ENCODE results near the gene C19orf81.
"Not testable (repeated sequence)": the region's sequence is repeated elsewhere in the genome, so short reads cannot be mapped to it uniquely, and the experiment has no call there.

Gene C19orf81

GRCh38 chr19:50649433-50650391 lies at the start of gene C19orf81:
TSS of gene C19orf81 (plus strand) at chr19:50649445. CDS start at chr19:50649445, 0 bp downstream.
- no peak for DNase-seq

DNA sequence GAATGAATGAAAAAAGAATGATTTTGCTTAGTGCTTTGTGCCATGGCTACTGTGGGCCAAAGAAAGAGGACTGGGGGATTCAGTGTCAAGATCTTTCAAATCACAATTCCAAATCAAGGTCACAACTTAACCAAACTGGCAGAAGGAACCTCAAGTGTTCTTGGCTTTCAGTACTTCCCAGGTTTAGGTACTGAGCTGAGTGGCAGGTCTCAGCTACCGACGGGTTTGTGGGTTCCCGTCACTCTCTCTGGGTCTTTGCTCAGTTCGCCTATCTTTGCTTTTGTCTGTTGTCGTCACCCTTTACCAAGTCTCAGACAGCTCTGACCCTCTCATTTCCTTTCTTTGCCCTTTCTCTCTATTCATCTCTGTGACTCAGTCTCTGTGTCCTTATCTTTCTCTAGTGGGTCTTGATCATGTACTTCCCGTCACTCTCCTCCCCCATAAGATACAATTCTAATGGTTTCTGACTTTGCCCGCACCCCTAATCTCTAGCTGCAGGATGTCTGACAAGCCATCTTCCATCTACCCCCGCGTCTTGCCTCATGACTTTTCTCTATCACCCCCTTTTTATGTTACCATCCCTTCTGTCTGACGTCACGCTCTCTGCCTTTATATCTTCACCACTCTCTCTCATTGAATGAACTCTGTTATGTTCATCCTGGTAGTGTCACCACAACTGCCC lies 47.7 kb upstream of the C19orf81 start:
- no peak for DNase-seq

GRCh38 chr19:50602089-50602422 lies 47.2 kb upstream of the C19orf81 start:
- DNase-seq = no peak

DNA sequence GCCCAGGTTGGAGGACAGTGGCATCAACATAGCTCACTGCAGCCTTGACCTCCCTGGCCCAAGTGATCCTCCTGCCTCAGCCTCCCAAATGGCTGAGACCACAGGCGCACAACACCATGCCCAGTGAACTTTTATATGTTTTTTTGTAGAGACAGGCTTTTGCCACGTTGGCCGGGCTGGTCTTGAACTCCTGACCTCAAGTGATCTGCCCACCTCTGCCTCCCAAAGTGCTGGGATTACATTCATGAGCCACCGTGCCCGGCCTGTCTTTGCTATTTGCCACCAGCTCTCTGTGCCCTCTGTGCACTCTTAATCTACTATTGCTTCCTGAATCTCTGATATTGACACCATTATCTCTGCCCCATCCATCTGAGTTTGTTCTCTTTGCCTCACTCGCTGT lies 46.7 kb upstream of the C19orf81 start:
- no peak for DNase-seq

- DNase-seq = no peak
These were observed 46.3 kb upstream of the C19orf81 start for GRCh38 chr19:50602935-50603334.

DNA sequence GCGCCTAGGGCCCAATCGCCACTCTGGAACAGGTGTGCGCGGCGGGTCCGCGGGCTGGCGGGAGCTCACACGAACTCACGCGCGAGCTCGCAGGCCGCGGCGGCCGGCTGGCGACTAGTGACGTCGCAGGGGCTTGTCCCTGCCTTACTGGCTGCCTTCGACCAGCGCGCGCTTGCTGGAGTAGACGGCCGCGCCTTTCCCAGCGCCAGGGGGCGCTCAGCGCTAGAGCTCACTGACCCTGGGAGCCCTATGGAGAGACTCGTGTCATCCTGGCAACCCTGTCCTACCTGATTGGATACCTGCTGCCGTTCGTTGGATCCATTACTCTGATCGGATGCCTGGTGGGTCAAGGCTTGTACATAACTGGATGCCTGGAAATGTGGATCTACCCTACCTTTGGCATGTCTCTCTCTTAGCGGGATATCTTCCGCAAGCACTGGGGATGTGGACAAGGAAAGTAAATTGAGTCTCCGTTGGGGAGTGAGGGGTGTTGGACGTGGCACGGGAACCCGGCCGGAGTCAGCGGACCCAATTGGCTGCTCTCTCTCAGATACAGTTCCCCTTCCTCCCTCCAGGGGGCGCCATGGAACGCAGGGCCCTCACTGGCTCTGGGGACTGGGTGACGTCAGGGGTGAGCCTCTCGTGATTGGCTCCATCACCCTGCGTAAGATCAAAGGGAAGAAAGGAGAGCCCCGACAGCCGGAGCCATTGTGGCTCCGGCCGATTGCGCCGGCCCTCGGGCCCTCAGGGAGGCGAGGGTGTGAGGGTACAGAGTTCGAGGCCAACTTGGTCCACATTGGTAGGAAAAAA lies 44.8 kb upstream of the C19orf81 start:
- not testable (repeated sequence) for DNase-seq

- not testable (repeated sequence) for DNase-seq
These were observed 43.0 kb upstream of the C19orf81 start for GRCh38 chr19:50606059-50606836.

- DNase-seq = no peak
These were observed 41.9 kb upstream of the C19orf81 start for GRCh38 chr19:50607388-50607787.

DNA sequence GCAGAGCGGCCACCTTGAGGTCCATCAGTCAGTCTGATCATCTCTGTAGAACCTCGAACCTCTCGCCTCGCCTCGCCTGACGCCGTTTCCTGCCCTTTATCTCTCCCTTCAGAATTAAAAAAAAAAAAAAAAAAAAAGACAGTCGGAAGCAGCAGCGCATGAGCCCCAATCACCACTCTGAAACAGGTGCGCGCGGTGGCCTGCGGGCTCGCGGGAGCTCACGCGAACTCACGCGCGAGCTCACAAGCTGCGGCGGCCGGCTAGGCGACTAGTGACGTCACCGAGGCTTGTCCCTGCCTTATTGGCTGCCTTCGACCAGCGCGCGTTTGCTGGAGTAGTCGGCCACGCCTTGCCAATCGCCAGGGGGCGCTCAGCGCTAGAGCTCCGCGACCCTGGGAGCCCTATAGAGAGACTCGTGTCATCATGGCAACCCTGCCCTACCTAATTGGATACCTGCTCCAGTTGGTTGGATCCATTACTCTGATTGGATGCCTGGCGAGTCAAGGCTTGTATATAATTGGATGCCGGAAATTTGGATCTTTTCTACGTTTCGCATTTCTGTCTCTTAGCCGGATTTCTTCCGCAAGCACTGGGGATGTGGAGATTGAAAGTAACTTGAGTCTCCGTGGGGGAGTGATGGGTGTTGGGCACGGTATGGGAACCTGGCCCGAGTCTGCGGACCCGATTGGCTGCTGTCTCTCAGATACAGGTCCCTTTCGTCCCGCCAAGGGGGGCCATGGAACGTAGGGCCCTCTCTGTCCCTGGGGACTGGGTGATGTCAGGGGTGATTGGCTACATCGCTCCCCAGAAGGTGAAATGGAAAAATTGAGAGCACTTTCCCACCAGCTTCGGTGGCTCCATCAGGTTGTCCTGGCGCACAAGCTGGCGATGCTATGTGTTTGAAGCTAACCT lies 41.1 kb upstream of the C19orf81 start:
- DNase-seq = peak; percentile 35

DNA sequence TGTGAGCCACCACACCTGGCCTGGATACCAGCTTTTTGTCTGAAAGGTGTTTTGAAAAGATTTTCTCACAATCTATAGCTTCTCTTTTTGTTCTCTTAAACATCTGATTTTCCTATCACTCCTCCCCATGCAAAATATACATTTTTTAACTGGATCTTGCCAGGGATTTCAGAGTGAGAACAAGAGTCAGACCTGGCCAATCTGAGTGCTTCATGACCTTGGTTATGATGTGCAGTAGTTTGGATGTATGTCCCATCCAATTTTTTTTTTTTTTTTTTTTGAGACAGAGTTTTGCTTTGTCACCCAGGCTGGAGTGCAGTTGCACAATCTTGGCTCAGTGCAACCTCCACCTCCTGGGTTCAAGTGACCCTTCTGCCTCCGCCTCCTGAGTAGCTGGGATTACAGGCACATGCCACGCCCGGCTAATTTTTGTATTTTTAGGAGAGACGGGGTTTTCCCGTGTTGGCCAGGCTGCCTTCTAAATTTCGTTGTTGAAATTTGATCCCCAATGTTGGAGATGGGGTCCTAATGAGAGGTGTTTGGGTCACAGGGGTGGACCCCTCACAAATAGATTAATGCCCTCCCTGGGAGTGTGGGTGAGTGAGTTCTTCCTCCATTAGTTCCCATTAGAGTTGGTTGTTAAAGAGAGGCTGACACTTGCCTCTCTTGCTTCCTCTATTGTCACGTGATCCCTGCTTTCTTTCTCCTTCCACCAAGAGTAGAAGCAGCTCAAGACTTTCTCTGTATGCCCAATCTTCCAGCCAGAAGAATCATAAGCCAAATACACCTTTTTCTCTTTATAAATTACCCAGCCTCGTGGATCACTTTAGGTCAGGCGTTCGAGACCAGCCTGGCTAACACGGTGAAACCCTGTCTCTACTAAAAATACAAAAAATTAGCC lies 36.5 kb upstream of the C19orf81 start:
- not testable (repeated sequence) for DNase-seq

DNA sequence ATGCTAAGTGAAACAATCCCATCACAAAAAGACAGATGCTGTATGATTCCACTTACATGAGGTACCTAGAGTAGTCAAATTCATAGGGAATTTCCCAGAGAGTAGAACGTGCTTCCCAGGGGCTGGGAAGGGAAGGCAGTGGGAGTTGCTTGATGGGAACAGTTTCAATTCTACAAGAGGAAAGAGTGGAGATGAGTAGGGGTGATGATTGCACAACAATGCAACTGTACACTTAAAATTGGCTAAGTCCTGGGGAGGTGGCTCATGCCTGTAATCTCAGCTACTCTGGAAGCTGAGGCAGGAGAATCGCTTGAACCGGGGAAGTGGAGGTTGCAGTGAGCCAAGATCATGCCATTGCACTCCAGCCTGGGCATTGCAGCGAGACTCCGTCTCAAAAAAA lies 30.9 kb upstream of the C19orf81 start:
- not testable (repeated sequence) for DNase-seq

- not testable (repeated sequence) for DNase-seq
These were observed 30.1 kb upstream of the C19orf81 start for GRCh38 chr19:50619184-50619583.

DNA sequence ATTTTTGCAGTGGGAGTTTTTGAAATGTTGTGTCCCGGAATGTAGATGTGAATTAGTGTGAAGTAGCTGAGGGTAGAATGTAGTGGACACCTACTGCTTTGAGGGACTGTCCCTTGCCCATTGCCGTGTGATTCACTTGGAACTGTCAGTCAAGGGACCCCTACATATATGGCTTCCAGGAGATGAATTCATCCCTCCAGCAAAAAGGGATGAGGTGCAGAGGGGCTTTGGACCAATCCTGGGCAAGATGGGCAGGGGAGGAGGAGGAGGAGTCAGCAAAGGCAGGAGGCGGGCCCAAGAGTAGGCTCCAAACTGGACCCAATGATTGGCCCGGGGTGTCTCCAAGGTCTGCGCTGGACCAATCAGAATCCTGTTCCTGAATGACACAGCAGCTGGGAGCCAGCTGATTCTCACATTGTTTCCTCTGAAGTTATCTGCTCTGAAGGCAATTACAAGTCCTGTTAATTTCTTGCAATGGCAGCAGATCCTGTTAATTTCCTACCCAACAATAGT lies 28.8 kb upstream of the C19orf81 start:
- DNase-seq = not testable (repeated sequence)

GRCh38 chr19:50624949-50625600 lies 24.2 kb upstream of the C19orf81 start:
- DNase-seq = no peak

GRCh38 chr19:50626011-50626410 lies 23.2 kb upstream of the C19orf81 start:
- DNase-seq = no peak

DNA sequence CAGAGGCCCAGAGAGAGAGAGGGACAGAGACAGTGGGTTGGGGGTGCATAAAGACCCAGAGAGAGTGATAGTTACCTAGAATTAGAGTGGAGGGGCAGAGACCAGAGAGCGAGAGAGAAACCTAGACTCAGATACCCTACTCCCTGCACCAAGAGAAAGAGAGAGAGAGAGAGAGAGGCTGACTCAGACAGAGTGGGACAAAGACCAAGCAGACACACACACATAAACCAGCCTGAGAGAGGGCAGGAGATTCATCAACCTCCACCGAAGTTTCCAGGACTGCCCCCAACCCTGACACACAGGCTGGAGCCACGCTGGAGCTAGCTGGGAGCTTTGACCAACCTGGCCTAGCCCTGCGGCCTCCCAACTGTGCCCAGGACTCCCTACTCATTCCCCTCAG lies 22.4 kb upstream of the C19orf81 start:
- no peak for DNase-seq

DNA sequence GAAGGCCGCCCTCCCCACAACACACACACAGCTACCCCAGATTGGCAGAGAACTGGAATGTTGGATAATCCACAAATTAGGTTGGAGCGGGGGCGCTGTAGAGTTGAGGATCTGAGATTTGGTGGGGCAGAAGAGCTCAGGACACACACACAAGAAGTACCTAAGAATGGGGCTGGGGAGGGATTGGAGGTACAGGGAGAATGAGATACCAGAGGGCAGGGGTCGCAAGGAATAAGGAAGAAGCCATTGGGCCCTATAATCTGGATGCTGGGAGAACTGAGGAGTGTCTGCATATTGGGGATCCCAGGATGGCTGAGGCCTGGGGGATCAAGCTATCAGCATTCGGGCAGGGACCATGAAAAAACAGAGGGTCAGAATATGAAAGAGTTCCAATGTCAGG lies 21.1 kb upstream of the C19orf81 start:
- no peak for DNase-seq

DNA sequence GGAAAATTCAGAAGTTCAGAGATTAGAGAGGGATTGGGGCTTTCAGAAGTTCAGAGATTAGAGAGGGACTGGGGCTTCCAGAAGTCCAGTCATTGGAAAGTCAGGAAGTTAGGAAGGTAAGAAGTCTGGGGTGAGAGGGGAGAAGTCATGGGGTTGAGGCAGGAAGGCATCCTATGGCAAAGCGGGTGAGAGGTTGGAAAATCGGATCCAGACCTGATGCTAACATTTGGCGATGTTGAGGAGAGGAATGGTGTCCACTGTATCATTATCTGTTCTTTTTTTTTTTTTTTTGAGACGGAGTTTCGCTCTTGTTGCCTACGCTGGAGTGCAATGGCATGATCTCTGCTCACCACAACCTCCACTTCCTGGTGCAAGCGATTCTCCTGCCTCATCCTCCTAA lies 20.7 kb upstream of the C19orf81 start:
- DNase-seq = no peak

GRCh38 chr19:50629194-50629593 lies 20.1 kb upstream of the C19orf81 start:
- DNase-seq = no peak

Data from GOT3 (cell line).